IPS-18a (cell line): Measurements from ENCODE around the gene CCDC197.

Experiments used
- H3K27ac ChIP-seq: one replicate; pipeline ENCODE4 v1.5.1; 2013; ENCODE audit warnings: low read length
- H3K27me3 ChIP-seq: one replicate; pipeline ENCODE4 v1.6.1; 2013; ENCODE audit warnings: mild to moderate bottlenecking, low read length; ENCODE audit not compliant: control insufficient read depth, insufficient read depth
- H3K36me3 ChIP-seq: one replicate; pipeline ENCODE4 v1.6.1; 2013; ENCODE audit warnings: low read depth, low read length; ENCODE audit not compliant: control insufficient read depth
- H3K4me1 ChIP-seq: one replicate; pipeline ENCODE4 v1.6.1; 2013; ENCODE audit warnings: low read depth, low read length; ENCODE audit not compliant: control insufficient read depth
- H3K4me3 ChIP-seq: one replicate; pipeline ENCODE4 v1.5.1; 2013; ENCODE audit warnings: low read length
- H3K9ac ChIP-seq: one replicate; pipeline ENCODE4 v1.6.1; 2013; ENCODE audit warnings: mild to moderate bottlenecking, low read length, moderate library complexity
- H3K9me3 ChIP-seq: one replicate; pipeline ENCODE4 v1.6.1; 2013; ENCODE audit warnings: low read depth, low read length; ENCODE audit not compliant: control insufficient read depth

Gene CCDC197

DNA sequence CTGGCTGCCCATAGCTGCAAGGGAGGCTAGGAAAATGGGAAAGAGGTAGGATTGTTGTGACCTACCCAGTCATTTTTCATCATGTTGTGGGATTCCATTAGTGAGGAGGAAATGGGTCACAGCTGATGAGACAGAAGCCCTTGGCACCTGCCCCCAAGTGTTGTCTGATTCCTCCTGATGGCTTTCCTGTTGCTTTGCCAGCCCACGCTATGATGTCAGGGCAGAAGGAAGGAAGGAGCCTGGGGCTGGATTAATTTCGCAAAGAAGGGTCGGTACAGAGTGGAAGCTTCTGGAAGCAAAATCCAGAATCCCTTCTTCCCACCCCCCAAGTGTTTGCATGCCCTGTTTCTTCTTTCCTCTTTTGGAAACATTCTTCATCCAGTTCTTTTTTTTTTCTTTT, 37.8 kb downstream of the CCDC197 start:
- no peaks in the 10 kb centered on the region for H3K9me3 ChIP-seq
- H3K9ac ChIP-seq, result no peak overlapping the region
- peaks cover 3% of the 10 kb centered on the region for H3K4me1 ChIP-seq

DNA sequence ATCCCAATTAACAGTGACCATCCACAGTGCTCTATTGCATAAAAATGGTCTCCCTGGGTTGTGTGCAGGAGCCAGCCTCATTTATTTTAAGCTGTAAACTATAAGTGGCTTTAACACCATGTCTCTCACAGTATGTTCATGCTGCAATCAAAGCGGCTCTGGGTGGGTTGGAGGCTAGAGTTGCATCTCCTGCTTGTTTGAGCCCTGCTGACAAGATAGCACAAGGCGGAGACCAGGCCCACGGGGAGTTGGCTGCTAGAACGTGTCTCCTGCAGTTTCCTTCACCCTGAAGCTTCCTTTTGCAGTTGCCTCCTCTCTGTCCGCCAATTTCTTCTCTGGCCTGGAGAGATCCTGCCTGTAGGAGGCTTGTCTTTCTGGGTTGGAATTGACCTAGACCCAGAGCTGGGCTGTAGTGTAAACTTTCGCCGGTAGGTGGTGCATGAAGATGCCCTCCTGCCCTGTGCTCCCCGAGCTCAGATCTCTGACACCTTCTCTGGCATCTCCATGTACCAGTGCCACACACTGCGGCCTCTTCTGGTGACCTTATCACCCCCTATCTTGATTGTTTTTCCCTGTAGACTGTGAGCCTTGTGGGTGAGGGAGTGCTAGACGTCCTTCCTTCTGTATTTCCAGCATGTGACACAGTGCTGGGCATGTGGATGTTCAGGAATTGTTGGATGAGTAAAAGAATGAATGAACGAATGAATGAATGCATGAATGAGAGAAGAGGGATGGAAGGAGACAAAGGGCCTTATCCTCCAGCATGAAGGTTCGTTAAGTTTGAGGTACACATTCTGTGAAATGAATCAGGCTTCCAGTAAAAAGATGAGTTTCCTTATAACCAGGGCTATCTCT, 39.4 kb downstream of the CCDC197 start:
- no peaks in the 10 kb centered on the region for H3K36me3 ChIP-seq
- peaks cover 3% of the 10 kb centered on the region for H3K4me1 ChIP-seq
- H3K27ac ChIP-seq, result no peak overlapping the region
- H3K9ac ChIP-seq, result no peak overlapping the region
- H3K4me3 ChIP-seq, result no peak overlapping the region
- H3K9me3 ChIP-seq, result no peaks in the 10 kb centered on the region
- no peaks in the 10 kb centered on the region for H3K27me3 ChIP-seq

More for the DNA sequence above, 37.8 kb downstream of the CCDC197 start:
- no peaks in the 10 kb centered on the region for H3K27me3 ChIP-seq
- no peak overlapping the region for H3K27ac ChIP-seq
- no peak overlapping the region for H3K4me3 ChIP-seq
- H3K36me3 ChIP-seq, result no peaks in the 10 kb centered on the region

DNA sequence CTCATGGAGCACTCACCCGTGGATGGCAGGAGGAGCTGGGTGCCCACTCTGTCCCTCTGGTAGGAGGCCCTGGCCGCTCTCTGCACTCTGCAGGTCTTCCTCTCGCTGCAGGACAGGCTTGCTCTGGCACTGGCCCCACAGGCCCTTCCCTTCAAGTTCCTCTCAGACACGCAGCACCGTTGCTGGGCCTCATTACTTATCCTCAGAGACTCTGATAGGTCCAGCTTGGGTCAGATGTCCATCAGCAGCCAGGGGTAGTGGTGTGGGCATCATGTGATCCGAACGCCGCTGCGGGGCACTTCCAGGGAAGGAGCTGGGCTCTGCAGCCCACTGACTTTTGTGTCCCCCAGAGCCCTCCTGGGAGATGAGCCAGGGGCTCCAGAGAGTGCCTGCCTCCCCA, 40.9 kb downstream of the CCDC197 start:
- Histone ChIP-seq H3K4me3 (no peak overlapping the region), H3K9ac (no peak overlapping the region), H3K27ac (no peak overlapping the region), H3K4me1 (peaks cover 3% of the 10 kb centered on the region), H3K36me3 (no peaks in the 10 kb centered on the region), H3K9me3 (no peaks in the 10 kb centered on the region), H3K27me3 (no peaks in the 10 kb centered on the region)

DNA sequence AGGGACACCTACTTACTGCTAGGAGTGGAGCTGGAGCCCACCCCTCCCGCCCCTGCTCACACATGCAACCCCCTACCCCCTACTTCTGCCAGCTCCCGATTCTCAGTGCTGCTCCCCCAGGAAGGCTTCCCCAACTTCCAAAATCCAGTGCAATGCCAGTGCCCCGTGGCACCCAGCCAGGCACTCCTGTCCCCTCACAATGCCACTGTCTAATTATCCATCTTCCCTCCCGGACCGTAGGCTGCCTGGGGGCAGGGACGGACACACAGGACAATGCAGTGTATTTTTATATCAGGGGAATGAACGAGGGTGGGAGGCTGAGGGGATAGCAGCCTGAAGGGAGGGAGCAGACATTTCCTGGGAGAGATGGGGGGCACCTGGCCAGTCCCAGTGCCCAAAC, 41.4 kb downstream of the CCDC197 start:
- no peak overlapping the region for H3K27ac ChIP-seq
- no peaks in the 10 kb centered on the region for H3K27me3 ChIP-seq
- H3K4me1 ChIP-seq, result peaks cover 3% of the 10 kb centered on the region
- H3K36me3 ChIP-seq, result no peaks in the 10 kb centered on the region
- H3K9ac ChIP-seq, result no peak overlapping the region
- no peaks in the 10 kb centered on the region for H3K9me3 ChIP-seq
- H3K4me3 ChIP-seq, result no peak overlapping the region

DNA sequence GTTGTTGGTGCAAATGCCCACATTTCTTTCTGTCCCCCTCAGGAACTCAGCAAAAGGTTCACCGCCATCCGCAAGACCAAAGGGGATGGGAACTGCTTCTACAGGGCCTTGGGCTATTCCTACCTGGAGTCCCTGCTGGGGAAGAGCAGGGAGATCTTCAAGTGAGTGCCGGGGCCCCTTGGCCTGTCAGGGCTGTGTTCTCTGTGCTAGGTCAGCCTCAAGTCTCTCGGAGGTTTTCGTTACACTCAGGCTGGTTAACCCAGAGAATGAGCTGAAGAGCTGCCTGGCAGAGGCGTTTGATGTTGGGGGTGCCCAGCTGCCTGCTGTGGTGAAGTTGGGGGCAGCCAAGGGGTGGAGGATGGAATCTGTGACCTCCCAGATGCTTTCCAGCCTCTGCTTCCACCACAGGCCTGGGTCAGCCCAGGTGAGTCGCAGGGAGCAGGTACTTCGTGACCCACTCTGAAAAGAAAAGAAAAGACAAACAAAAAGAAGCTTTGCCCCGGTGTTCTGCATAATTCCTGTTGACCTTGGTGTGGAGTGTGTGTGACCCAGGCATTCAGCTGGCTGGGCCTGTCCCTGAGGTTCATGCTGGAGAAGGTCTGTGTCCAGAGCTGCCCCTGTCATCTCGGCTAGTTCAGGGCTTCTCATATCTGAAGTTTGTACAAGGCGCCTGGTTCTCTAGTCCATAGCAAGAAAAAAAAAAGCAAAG, 42.0 kb downstream of the CCDC197 start:
- Histone ChIP-seq H3K36me3 (peaks cover 2% of the 10 kb centered on the region), H3K4me3 (no peak overlapping the region), H3K27ac (no peak overlapping the region), H3K4me1 (peaks cover 3% of the 10 kb centered on the region), H3K9me3 (no peaks in the 10 kb centered on the region), H3K9ac (no peak overlapping the region), H3K27me3 (no peaks in the 10 kb centered on the region)

DNA sequence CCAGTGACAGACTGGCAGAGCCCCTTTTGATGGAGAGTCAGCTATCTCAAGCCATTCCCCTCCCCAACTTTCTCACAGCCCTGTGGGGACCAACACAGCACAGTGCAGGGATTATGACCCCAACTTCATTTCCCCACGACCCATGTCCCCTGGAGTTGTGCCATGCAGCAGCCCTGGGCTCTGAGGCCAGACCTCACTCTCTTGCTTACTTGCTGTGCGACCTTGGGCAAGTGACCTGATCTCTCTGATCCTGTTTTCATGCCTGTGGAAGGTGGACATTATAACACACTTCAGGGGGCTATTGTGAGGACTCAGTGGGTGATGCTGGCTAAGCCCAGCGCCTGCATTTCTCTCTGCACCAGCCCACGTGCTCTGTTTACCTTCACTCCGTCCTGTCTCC, 43.1 kb downstream of the CCDC197 start:
- Histone ChIP-seq H3K36me3 (peaks cover 5% of the 10 kb centered on the region), H3K9ac (no peak overlapping the region), H3K4me1 (peaks cover 3% of the 10 kb centered on the region), H3K9me3 (no peaks in the 10 kb centered on the region), H3K27ac (no peak overlapping the region), H3K4me3 (no peak overlapping the region), H3K27me3 (no peaks in the 10 kb centered on the region)

DNA sequence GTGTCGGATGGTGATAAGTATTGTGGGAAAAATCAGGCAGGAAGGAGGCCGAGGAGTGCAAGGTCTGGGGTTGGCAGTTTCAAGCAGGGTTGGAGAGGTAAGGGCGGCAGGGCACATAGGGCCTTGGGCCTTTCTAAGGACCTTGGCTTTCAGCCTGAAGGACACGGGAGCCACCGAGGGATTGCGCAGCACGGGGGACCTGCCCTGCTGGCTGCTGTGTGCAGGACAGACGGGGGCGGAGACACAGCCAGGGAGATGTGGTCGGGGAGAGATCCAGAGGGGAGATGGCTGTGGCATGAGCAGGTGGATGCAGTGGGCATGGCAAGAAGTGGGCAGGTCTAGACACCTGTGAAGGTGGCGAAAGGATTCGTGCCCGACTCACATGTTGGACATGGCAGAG, 43.7 kb downstream of the CCDC197 start:
- Histone ChIP-seq H3K27me3 (no peaks in the 10 kb centered on the region), H3K4me1 (peaks cover 3% of the 10 kb centered on the region), H3K36me3 (peaks cover 10% of the 10 kb centered on the region), H3K9me3 (no peaks in the 10 kb centered on the region), H3K27ac (no peak overlapping the region), H3K9ac (no peak overlapping the region), H3K4me3 (no peak overlapping the region)

DNA sequence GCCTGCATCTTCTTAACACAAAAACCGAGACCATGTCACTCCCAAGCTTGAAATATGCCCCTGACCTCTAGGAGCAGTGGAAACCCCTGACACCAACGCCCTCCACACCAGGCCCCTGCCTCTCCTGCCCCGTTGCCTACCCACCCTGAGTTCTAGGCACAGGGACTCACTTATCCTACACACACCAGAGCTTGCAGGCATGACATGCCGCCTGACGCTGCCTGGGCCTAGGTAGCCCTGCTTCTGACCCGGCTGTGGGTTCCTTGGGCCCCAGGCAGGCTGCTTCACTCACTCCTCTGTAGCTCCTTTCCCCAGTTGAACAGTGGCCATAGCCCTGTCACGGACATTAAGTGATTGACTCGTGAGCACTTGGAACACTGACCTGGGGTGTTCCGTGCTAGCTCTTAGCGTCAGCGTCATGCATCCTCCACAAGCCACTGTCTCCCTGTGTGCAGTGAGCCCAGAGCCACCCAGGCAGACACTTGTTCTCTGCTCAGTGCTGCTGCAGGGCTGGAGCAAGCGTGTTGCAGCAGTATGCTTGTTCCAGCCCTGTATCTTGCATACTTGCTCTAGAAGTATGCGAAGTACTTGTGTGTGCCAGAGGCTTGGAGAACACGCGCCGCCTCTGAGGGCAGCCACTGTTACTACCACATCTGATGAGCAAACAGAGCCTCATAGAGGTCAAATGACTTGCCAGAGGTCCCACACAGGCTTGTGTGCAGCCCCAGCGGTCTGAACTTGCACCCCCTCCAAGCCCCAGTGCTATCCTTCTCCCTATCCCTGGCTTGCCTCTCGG, 44.6 kb downstream of the CCDC197 start:
- peaks cover 16% of the 10 kb centered on the region for H3K36me3 ChIP-seq
- H3K27ac ChIP-seq, result no peak overlapping the region
- no peaks in the 10 kb centered on the region for H3K4me1 ChIP-seq
- no peaks in the 10 kb centered on the region for H3K9me3 ChIP-seq
- no peak overlapping the region for H3K4me3 ChIP-seq
- H3K9ac ChIP-seq, result no peak overlapping the region
- no peaks in the 10 kb centered on the region for H3K27me3 ChIP-seq

DNA sequence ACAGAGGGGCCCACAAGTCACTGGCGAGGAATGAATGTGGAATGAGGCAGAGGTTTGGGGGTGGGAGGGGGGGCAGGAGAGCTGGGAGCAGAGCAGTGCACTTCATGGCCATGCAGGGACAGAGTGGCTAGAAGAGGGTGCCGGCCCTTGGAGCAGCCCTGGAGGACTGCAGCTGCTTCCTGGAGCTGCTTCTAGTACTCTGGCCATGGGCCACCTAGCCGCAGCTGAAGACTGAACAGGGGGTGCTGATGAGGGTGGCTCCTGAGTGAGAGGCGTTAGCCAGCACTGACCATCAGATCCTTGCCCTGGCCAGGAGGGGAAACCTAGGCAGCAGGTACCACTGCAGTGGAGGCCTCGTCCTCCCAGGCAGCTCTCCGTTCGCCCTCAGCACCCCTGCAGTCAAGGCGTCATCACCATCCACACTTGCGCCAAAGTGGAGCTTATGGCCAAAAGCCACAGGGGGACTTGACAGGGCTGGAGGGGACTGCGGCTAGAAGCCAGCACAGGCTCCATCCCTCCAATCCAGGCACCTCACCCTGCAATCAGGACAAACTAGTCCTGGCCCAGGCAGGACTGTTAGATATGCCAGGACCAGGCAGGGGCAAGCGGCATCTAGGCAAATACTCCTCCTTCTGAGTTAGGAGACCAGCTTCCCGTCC, 45.5 kb downstream of the CCDC197 start:
- Histone ChIP-seq H3K36me3 (peaks cover 24% of the 10 kb centered on the region), H3K4me1 (no peaks in the 10 kb centered on the region), H3K9me3 (no peaks in the 10 kb centered on the region), H3K4me3 (no peak overlapping the region), H3K27me3 (no peaks in the 10 kb centered on the region), H3K9ac (no peak overlapping the region), H3K27ac (no peak overlapping the region)

DNA sequence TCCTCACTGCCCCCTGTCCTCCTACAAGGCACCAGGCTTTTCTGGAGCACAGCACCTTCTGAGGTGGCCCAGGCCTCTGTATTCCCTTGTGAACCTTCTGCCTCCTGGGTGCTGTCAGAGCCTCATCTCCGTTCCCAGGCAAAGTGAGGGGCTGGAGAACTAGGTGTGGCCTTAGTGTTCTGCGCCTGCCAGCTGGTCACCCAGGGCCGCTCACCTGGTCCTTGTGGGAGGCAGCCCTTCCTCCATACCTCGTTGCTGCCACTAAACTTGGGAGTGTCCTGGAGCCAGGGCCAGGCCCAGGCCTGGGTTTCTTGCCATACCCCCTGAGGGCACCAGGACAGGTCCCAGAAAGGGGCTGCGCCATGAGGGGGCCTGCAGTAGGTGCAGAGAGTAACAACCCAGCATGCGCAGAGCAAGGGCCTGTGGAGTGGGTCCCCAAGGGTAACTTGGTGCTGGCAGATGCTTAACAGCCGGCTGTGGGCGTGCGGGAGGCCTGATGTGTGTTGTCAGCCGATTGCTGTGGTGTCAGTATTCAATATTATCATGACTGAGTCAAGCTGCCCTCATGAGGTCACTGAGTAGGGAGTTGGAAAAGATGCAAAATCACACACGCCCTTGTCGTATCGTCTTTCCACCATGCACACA, 46.1 kb downstream of the CCDC197 start:
- Histone ChIP-seq H3K27ac (no peak overlapping the region), H3K9me3 (no peaks in the 10 kb centered on the region), H3K9ac (no peak overlapping the region), H3K36me3 (peaks cover 31% of the 10 kb centered on the region), H3K4me1 (no peaks in the 10 kb centered on the region), H3K27me3 (no peaks in the 10 kb centered on the region), H3K4me3 (no peak overlapping the region)
